ENCODE data around the gene C1orf159. TPM values are rescaled to one million over a fixed set of nuclear protein-coding genes. Genes with fewer than 3 reads are reported as not detected.

Gene C1orf159
- polyA plus RNA-seq, 3 donors: 3.0 to 18.8 (median 3.3) TPM

DNA sequence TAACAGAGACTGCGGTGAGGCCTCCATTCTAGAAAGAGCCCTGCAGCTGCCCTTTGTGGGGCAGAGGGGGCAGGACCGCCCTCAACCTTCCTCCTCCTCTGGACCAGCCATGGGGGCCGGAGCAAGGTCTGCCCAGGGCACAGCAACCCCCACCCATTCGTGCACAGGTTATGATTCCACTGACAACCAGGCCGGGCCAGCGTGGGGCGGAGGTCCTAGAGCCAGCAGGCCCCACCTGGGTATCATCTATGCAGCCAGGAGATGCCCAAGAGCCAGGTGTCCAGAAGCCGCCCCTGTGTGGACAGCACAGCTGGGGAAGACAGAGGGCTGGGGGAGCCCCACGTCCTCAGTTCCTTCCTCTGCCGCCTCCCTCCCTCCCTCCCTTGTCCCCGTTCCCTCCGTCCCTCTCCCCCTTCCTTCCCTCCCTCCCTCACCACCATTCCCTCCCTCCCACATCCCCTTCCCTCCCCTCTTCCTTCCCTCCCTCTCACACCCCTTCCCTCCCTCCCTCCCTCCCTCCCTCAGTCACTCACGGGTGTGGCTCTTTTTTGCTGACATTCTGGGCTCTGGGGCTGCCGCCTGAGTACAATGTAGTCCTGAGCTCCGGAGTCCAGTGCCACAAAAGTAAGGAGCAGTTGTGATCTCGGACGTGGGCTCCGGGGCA is 54.1 kb downstream of the C1orf159 start:
- peaks cover 6 to 61% of the 10 kb centered on the region in 2 donors for H3K27me3 ChIP-seq (ENCODE audit: control insufficient read depth in 2 of 2, insufficient read depth in 2 of 2, low read length in 2 of 2)
- H3K27ac ChIP-seq (ENCODE audit: low read depth in 1 of 2, low read length in 2 of 2): no peak overlapping the region
- H3K4me1 ChIP-seq (ENCODE audit: control insufficient read depth in 1 of 2, insufficient read depth in 2 of 2, low read length in 2 of 2): peaks cover 26 to 34% of the 10 kb centered on the region in 2 donors
- no peaks in the 10 kb centered on the region for H3K79me2 ChIP-seq (ENCODE audit: insufficient read depth, low read length)
- H3K9me3 ChIP-seq (replicated peaks in 1 of 2; ENCODE audit: control insufficient read depth in 1 of 2, insufficient read depth in 1 of 2, low read length in 2 of 2): peaks cover 0 to 3% of the 10 kb centered on the region in 2 donors
- no peaks in the 10 kb centered on the region for H4K20me1 ChIP-seq (ENCODE audit: insufficient read depth, low read length)
- H3K27me3 Mint-ChIP-seq (ENCODE audit: low read depth in 3 of 3): peaks cover 61 to 85% (median 77%) of the 10 kb centered on the region in 3 donors
- H3K4me2 ChIP-seq (replicated peaks; ENCODE audit: extremely low read depth, low read length, poor library complexity, severe bottlenecking): no peak overlapping the region
- H2AFZ ChIP-seq (ENCODE audit: insufficient read depth, low read depth, low read length, poor library complexity, severe bottlenecking): no peak overlapping the region
- no peak for TF ChIP-seq CTCF (IDR thresholded peaks at IDR 0.05)
- peak overlapping the region; percentile 15 for H3K9ac ChIP-seq (ENCODE audit: insufficient read depth, low read length, poor library complexity, severe bottlenecking)
- WGBS (ENCODE audit: insufficient coverage): 38% methylated on average over 11 of the region's 18 CpGs
- intact Hi-C loops (cut with micrococcal nuclease): loop anchor here (5.0 to 10.0 kb wide), 2 partner anchors 77 to 80 kb away; partner anchors contain the start of gene PERM1 (in 2 of the 2)
- DNase-seq: peak in 2 of 3 donors; percentile 51 to 53
- H3K4me1 Mint-ChIP-seq: peaks cover 20% of the 10 kb centered on the region
- peaks cover 0 to 10% (median 5%) of the 10 kb centered on the region in 7 donors for H3K9me3 Mint-ChIP-seq
- H3K4me3 Mint-ChIP-seq: peak overlapping the region; percentile 20 to 67
- H3K36me3 ChIP-seq (replicated peaks in 1 of 2; ENCODE audit: control insufficient read depth in 1 of 2, insufficient read depth in 2 of 2, low read length in 2 of 2): no peaks in the 10 kb centered on the region
- H3K27ac Mint-ChIP-seq: peak overlapping the region in 2 of 7 donors; percentile 30 to 74
- no peak overlapping the region for H3K4me3 ChIP-seq (replicated peaks in 1 of 3; ENCODE audit: low read depth in 2 of 3, low read length in 3 of 3)
- H3K36me3 Mint-ChIP-seq: peaks cover 0 to 4% of the 10 kb centered on the region in 2 donors

- Histone ChIP-seq H3K27me3 (ENCODE audit: control insufficient read depth in 2 of 2, insufficient read depth in 2 of 2, low read length in 2 of 2) (peaks cover 6 to 61% of the 10 kb centered on the region in 2 donors), H3K9me3 (replicated peaks in 1 of 2; ENCODE audit: control insufficient read depth in 1 of 2, insufficient read depth in 1 of 2, low read length in 2 of 2) (peaks cover 0 to 3% of the 10 kb centered on the region in 2 donors), H2AFZ (ENCODE audit: insufficient read depth, low read depth, low read length, poor library complexity, severe bottlenecking) (no peak overlapping the region), H3K79me2 (ENCODE audit: insufficient read depth, low read length) (no peaks in the 10 kb centered on the region), H3K4me2 (replicated peaks; ENCODE audit: extremely low read depth, low read length, poor library complexity, severe bottlenecking) (no peak overlapping the region), H3K4me3 (replicated peaks in 1 of 3; ENCODE audit: low read depth in 2 of 3, low read length in 3 of 3) (no peak overlapping the region), H3K9ac (ENCODE audit: insufficient read depth, low read length, poor library complexity, severe bottlenecking) (no peak overlapping the region), H3K4me1 (ENCODE audit: control insufficient read depth in 1 of 2, insufficient read depth in 2 of 2, low read length in 2 of 2) (peaks cover 26 to 34% of the 10 kb centered on the region in 2 donors), H3K36me3 (replicated peaks in 1 of 2; ENCODE audit: control insufficient read depth in 1 of 2, insufficient read depth in 2 of 2, low read length in 2 of 2) (no peaks in the 10 kb centered on the region), H4K20me1 (ENCODE audit: insufficient read depth, low read length) (no peaks in the 10 kb centered on the region), H3K27ac (ENCODE audit: low read depth in 1 of 2, low read length in 2 of 2) (no peak overlapping the region)
- intact Hi-C loops (cut with micrococcal nuclease): loop anchor here (5.0 to 10.0 kb wide), 2 partner anchors 76 to 78 kb away; partner anchors contain the start of gene PERM1 (in 2 of the 2)
- peaks cover 17% of the 10 kb centered on the region for H3K4me1 Mint-ChIP-seq
- H3K9me3 Mint-ChIP-seq: peaks cover 0 to 10% (median 5%) of the 10 kb centered on the region in 7 donors
- 49% methylated on average over 28 of the region's 38 CpGs for WGBS (ENCODE audit: insufficient coverage)
- H3K36me3 Mint-ChIP-seq: peaks cover 0 to 4% of the 10 kb centered on the region in 2 donors
- no peak for TF ChIP-seq CTCF (IDR thresholded peaks at IDR 0.05)
- peak overlapping the region in 4 of 7 donors; percentile 37 to 68 (median 63) for H3K27ac Mint-ChIP-seq
- H3K27me3 Mint-ChIP-seq (ENCODE audit: low read depth in 3 of 3): peaks cover 61 to 80% (median 69%) of the 10 kb centered on the region in 3 donors
- DNase-seq: no peak
- peak overlapping the region; percentile 71 to 83 for H3K4me3 Mint-ChIP-seq
Observed at GRCh38 chr1:1060281-1061000, 55.4 kb downstream of the C1orf159 start.
